Heart left ventricle (tissue), 13 donors: ENCODE results near the gene S100A9.

Source experiments
- CTCF ChIP-seq, 12 donors: fragments of 200-600 bp; sonication (generic) in 4 of 12; IDR thresholded peaks; one replicate each; pipeline versions ENCODE4 v1.5.0 to v1.8.0; 2018 to 2022; ENCODE audit warnings: antibody characterized with exemption in 12 of 12, mild to moderate bottlenecking in 5 of 12
- POLR2A ChIP-seq, 2 donors: fragments of 450-650 bp; IDR thresholded peaks; one replicate each; pipeline ENCODE4 v1.6.1; 2017; ENCODE audit warnings: antibody characterized with exemption in 2 of 2, mild to moderate bottlenecking in 2 of 2, moderate library complexity in 2 of 2
- donor health status: ischemic (EF 13 %, LVEDD 7.1; RV severe dilation, severe dysfunction).
- donor health status: DM: no; HTN: yes; CAD: no.
- donor health status: DM: no; HTN: no; CAD: no.
- donor health status: ischemic (EF 25% LVEDD 6.9; RV normal size, moderate dysfunction).
- donor health status: ischemic (EF 25% LVEDD 5.7; RV mildly dilated, moderate dysfunction).
- donor health status: ischemic (EF 35%, LVEDD 5.7; RV mildly dilated, moderate dysfunction).
- donor health status: nonischemic (EF 11% LVEDD 7.7; RV severe dilation, severe dysfunction).
- donor health status: DM: yes; HTN: yes; CAD: no.
- donor health status: PGD.
- donor health status: ischemic (EF 29% LVEDD 5.4; RV normal size, mild dysfunction).
- donor health status: nonischemic (EF 23%, LVEDD 6.1; RV moderate dilation, normal function).

DNA sequence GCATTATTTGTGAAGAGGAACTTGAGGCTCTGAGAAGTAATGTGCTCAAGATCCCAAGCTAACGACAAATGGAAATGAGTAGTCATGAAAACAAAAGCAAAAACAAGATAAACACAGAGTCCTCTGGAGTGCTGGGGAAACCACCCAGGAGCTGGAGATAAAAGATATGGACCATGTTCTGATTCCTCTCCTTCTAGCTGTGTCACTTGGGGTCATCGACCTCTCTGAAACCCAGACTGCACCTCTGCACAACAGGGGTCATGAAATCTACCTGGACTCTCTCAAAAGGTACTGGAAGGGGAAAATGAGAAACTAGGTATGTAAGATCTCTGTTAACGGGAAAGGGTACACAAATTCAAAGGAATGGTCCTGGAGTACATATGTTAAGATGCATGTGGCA lies 15.5 kb upstream of the S100A9 start:
- TF ChIP-seq CTCF (IDR thresholded peaks at IDR 0.05) (no peak), POLR2A (IDR thresholded peaks at IDR 0.05) (no peak)
